ENCODE measurements around the gene OLFM1. TPM values are rescaled to one million over a fixed set of nuclear protein-coding genes. Genes with fewer than 3 reads are reported as not detected.

The OLFM1 gene
- total RNA-seq, 1 experiment from 2014 or later, result 0.44 TPM

DNA sequence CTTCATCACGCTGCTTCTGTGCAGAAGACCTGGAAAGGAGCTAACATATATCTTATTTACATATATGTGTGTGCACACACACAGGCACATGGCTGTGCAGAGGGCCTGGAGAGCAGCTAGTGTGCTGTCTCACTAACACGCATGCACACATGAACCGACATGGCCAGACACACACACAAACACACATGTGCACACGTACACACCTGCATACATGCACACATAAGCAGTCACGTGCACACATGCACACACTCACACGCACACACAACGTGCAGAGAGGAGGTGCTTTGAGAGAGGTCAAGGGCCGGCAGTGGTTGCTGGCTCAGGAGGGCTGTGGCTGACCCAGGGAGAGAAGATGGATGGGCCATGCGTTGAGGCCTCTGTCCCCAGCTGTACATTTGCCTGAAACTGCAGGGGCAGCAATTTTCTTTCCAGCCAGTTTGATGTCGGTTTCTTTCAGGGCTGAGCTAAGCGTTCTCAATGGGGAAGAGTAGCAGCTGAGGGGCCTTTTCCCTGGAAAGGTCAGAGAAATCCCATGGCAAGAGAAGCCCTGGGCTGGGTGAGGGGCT is 66.7 kb downstream of the OLFM1 start:
- H3F3A ChIP-seq (ENCODE audit: low read length, unreplicated experiment), result no peaks in the 10 kb centered on the region
- TF ChIP-seq, protein P1, sequence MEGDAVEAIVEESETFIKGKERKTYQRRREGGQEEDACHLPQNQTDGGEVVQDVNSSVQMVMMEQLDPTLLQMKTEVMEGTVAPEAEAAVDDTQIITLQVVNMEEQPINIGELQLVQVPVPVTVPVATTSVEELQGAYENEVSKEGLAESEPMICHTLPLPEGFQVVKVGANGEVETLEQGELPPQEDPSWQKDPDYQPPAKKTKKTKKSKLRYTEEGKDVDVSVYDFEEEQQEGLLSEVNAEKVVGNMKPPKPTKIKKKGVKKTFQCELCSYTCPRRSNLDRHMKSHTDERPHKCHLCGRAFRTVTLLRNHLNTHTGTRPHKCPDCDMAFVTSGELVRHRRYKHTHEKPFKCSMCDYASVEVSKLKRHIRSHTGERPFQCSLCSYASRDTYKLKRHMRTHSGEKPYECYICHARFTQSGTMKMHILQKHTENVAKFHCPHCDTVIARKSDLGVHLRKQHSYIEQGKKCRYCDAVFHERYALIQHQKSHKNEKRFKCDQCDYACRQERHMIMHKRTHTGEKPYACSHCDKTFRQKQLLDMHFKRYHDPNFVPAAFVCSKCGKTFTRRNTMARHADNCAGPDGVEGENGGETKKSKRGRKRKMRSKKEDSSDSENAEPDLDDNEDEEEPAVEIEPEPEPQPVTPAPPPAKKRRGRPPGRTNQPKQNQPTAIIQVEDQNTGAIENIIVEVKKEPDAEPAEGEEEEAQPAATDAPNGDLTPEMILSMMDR (conservative IDR thresholded peaks at IDR 0.05; ENCODE audit: low read depth, low read length), result no peak
- ChIA-PET POLR2A (ENCODE audit: unreplicated experiment) (no interaction called here), CTCF (no interaction called here)
- no peaks in the 10 kb centered on the region for H4K20me1 ChIP-seq (ENCODE audit: low read length)
- H3K9me3 ChIP-seq (ENCODE audit: low read length), result no peaks in the 10 kb centered on the region
- H3K9ac ChIP-seq (ENCODE audit: low read length), result no peak overlapping the region
- H3K36me3 ChIP-seq (ENCODE audit: low read depth, low read length), result no peaks in the 10 kb centered on the region
- H3K27ac ChIP-seq (ENCODE audit: low read length), result no peak overlapping the region
- ATAC-seq (no peak), DNase-seq (no peak)
- no peak overlapping the region for H3K4me2 ChIP-seq (ENCODE audit: low read length)
- H3K79me2 ChIP-seq (ENCODE audit: low read length), result no peaks in the 10 kb centered on the region
- 0 out of 2 replicates have a peak, but pooled peaks cover 9% of the 10 kb centered on the region for H3K27me3 ChIP-seq (ENCODE audit: low read length)
- no peak overlapping the region for H2AFZ ChIP-seq (ENCODE audit: low read length)
- H3K9me2 ChIP-seq (replicated peaks; ENCODE audit: low read length), result no peaks in the 10 kb centered on the region
- H3K4me1 ChIP-seq (ENCODE audit: insufficient read depth, low read length), result no peaks in the 10 kb centered on the region
- no TSS peak for BruUV-seq (replicated peaks)
- intact Hi-C loops (cut with micrococcal nuclease), result no loop called here
- H3K4me3 ChIP-seq (ENCODE audit: low read length), result no peak overlapping the region

DNA sequence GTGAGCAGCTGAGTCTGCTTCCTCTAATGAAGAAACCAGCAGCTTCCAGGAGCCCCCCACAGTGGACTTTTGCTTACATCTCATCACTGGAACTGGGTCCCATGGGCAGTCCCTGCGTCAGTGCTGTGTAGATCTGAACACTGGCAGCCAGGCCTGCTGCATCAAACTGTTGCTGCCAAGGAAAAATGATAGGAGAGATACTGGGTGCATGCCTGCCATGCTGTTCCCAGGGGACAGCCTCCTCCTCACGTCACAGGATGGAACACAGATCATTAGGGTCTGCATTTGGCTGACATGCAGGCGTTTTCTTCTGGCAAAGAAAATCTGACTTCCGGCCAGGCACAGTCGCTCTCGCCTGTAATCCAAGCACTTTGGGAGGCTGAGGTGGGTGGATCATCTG is 67.9 kb downstream of the OLFM1 start:
- H3K27me3 ChIP-seq (ENCODE audit: low read length), result peaks cover 16% of the 10 kb centered on the region
- H3K4me3 ChIP-seq (ENCODE audit: low read length), result no peak overlapping the region
- H3K4me2 ChIP-seq (ENCODE audit: low read length), result no peak overlapping the region
- ATAC-seq (no peak), DNase-seq (no peak)
- H4K20me1 ChIP-seq (ENCODE audit: low read length), result no peaks in the 10 kb centered on the region
- CTCF ChIA-PET, result no interaction called here
- BruUV-seq (replicated peaks), result no TSS peak
- H3K9me2 ChIP-seq (replicated peaks; ENCODE audit: low read length), result no peaks in the 10 kb centered on the region
- intact Hi-C loops (cut with micrococcal nuclease), result no loop called here
- H3K9ac ChIP-seq (ENCODE audit: low read length), result no peak overlapping the region
- H3K27ac ChIP-seq (ENCODE audit: low read length), result no peak overlapping the region
- no peaks in the 10 kb centered on the region for H3F3A ChIP-seq (ENCODE audit: low read length, unreplicated experiment)
- H3K4me1 ChIP-seq (ENCODE audit: insufficient read depth, low read length), result no peaks in the 10 kb centered on the region
- no peaks in the 10 kb centered on the region for H3K79me2 ChIP-seq (ENCODE audit: low read length)
- no peak overlapping the region for H2AFZ ChIP-seq (ENCODE audit: low read length)
- H3K36me3 ChIP-seq (ENCODE audit: low read depth, low read length), result no peaks in the 10 kb centered on the region
- no peaks in the 10 kb centered on the region for H3K9me3 ChIP-seq (ENCODE audit: low read length)
- POLR2A ChIA-PET (ENCODE audit: unreplicated experiment), result no interaction called here
- TF ChIP-seq, protein P1 (conservative IDR thresholded peaks at IDR 0.05; ENCODE audit: low read depth, low read length), result no peak
- TF ChIP-seq EZH2phosphoT487 (IDR thresholded peaks at IDR 0.05; ENCODE audit: borderline replicate concordance, low read length), result no peak
- no peak for TF ChIP-seq EZH2 (IDR thresholded peaks at IDR 0.05; ENCODE audit: low read length, unreplicated experiment)

DNA sequence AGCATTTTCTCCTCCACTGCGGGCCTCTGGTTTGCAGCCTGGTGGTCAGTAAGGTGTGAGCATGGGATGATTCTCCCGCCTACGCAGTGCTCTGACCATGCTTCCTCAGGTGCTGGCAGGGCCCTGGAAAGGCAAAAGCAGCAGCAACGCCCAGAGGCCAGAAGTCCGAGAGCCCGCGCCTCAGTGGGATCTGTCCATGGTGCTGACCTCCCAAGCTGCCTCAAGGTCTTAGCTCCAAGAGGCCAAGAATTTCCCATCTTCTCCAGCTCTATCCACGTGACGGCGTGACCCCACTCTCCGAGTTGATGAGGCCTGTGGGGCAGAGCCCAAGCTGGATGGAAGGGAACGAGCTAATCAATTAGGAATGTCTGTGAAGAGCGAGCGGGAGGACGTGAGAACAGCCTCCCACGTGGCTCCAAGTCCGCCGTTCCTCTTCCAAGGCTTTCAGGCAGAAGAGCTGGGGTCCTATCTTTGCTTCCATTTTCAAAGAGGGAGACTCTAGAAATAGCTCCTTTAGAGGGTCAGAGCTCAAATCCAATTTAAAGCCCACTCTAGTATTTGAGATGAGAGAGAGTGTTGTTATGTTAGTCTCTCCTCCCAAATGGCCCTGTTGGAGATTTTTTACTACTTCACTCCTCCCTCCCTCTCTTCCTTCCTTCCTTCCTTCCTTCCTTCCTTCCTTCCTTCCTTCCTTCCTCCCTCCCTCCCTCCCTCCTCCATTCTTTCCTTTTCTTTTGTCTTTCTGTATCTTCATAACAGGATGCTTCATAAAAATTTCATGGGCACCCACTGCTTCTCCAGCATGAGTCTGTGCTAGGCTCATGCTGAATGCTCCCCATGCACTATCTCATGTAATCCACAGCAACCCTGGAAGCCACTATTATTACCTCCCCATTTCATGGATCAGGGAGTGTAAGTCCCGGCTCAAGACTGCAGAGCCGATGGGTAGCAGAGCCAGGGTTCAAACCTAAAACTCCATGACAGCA is 69.3 kb downstream of the OLFM1 start:
- no peaks in the 10 kb centered on the region for H3K4me1 ChIP-seq (ENCODE audit: insufficient read depth, low read length)
- peaks cover 27% of the 10 kb centered on the region for H3K27me3 ChIP-seq (ENCODE audit: low read length)
- no peak overlapping the region for H3K9ac ChIP-seq (ENCODE audit: low read length)
- no peak for ATAC-seq
- H3F3A ChIP-seq (ENCODE audit: low read length, unreplicated experiment), result no peaks in the 10 kb centered on the region
- no peak overlapping the region for H3K4me3 ChIP-seq (ENCODE audit: low read length)
- H3K9me3 ChIP-seq (ENCODE audit: low read length), result no peaks in the 10 kb centered on the region
- no peaks in the 10 kb centered on the region for H4K20me1 ChIP-seq (ENCODE audit: low read length)
- H2AFZ ChIP-seq (ENCODE audit: low read length), result no peak overlapping the region
- peak; percentile 6 for DNase-seq
- CTCF ChIA-PET, result no interaction called here
- H3K4me2 ChIP-seq (ENCODE audit: low read length), result no peak overlapping the region
- H3K27ac ChIP-seq (ENCODE audit: low read length), result no peak overlapping the region
- no peak for TF ChIP-seq EZH2 (IDR thresholded peaks at IDR 0.05; ENCODE audit: low read length, unreplicated experiment)
- H3K9me2 ChIP-seq (replicated peaks; ENCODE audit: low read length), result no peaks in the 10 kb centered on the region
- POLR2A ChIA-PET (ENCODE audit: unreplicated experiment), result no interaction called here
- intact Hi-C loops (cut with micrococcal nuclease), result no loop called here
- H3K36me3 ChIP-seq (ENCODE audit: low read depth, low read length), result no peaks in the 10 kb centered on the region
- BruUV-seq (replicated peaks), result no TSS peak
- no peaks in the 10 kb centered on the region for H3K79me2 ChIP-seq (ENCODE audit: low read length)

Measured in PC-3 (cell line).